Measurements from ENCODE around the gene TMED10.

- no peak for TF ChIP-seq EZH2phosphoT487 (IDR thresholded peaks at IDR 0.05; ENCODE audit: low read depth)
- peak; percentile 24 for TF ChIP-seq CTCF (IDR thresholded peaks at IDR 0.05; ENCODE audit: low read depth, low read length)
These were observed 13.8 kb downstream of the TMED10 start for GRCh38 chr14:75162631-75163030.

All from OCI-LY3 (cell line).